ENCODE measurements around the gene NDUFA7. TPM values are rescaled to one million over a fixed set of nuclear protein-coding genes. Genes with fewer than 3 reads are reported as not detected.

The NDUFA7 gene
- total RNA-seq, 1 experiment from 2014 or later, result 50.2 TPM

- peaks cover 2% of the 10 kb centered on the region for H3K36me3 ChIP-seq (ENCODE audit: control insufficient read depth, insufficient read depth, low read length)
- CTCF ChIA-PET, result no interaction called here
- DNase-seq, result peak in 1 of 2 experiments; percentile 22
These were observed 9.5 kb downstream of the NDUFA7 start for GRCh38 chr19:8311461-8312260.

GRCh38 chr19:8310342-8311055 is 10.7 kb downstream of the NDUFA7 start:
- CTCF ChIA-PET, result interaction anchor here (0.6 kb wide), 1 partner anchor 16 kb away, joined by 3 read pairs; no protein-coding TSS in a partner anchor
- no TSS peak for BruUV-seq (replicated peaks)
- Mint-ChIP-seq H3K27me3 (ENCODE audit: insufficient read depth, unreplicated experiment) (no peaks in the 10 kb centered on the region), H3K27ac (ENCODE audit: unreplicated experiment) (no peak overlapping the region), H3K4me3 (ENCODE audit: unreplicated experiment) (no peak overlapping the region), H3K9me3 (ENCODE audit: unreplicated experiment) (no peaks in the 10 kb centered on the region), H3K4me1 (ENCODE audit: low read depth, unreplicated experiment) (peaks cover 5% of the 10 kb centered on the region), H3K36me3 (ENCODE audit: insufficient read depth, unreplicated experiment) (peaks cover 43% of the 10 kb centered on the region)
- peak in 1 of 2 experiments; percentile 22 for DNase-seq
- POLR2A ChIA-PET, result no interaction called here
- Histone ChIP-seq H3K36me3 (ENCODE audit: control insufficient read depth, insufficient read depth, low read length) (peaks cover 2% of the 10 kb centered on the region), H3K4me1 (no peaks in the 10 kb centered on the region), H3K4me3 (ENCODE audit: low read depth, low read length) (no peak overlapping the region), H3K9me3 (no peaks in the 10 kb centered on the region), H3K27me3 (replicated peaks; ENCODE audit: control insufficient read depth, insufficient read depth, low read length) (no peaks in the 10 kb centered on the region)
- no peak for TF ChIP-seq CTCF (IDR thresholded peaks at IDR 0.05; ENCODE audit: insufficient read depth in 1 of 2, low read depth in 1 of 2, low read length in 1 of 2, severe bottlenecking in 1 of 2, unreplicated experiment in 1 of 2)
- intact Hi-C loops (cut with micrococcal nuclease; ENCODE audit: unreplicated experiment), result no loop called here

More at GRCh38 chr19:8311461-8312260, 9.5 kb downstream of the NDUFA7 start:
- intact Hi-C loops (cut with micrococcal nuclease; ENCODE audit: unreplicated experiment), result no loop called here
- Mint-ChIP-seq H3K27ac (ENCODE audit: unreplicated experiment) (no peak overlapping the region), H3K9me3 (ENCODE audit: unreplicated experiment) (no peaks in the 10 kb centered on the region), H3K27me3 (ENCODE audit: insufficient read depth, unreplicated experiment) (no peaks in the 10 kb centered on the region), H3K4me3 (ENCODE audit: unreplicated experiment) (no peak overlapping the region), H3K36me3 (ENCODE audit: insufficient read depth, unreplicated experiment) (peaks cover 44% of the 10 kb centered on the region), H3K4me1 (ENCODE audit: low read depth, unreplicated experiment) (peaks cover 5% of the 10 kb centered on the region)
- no peaks in the 10 kb centered on the region for H3K27me3 ChIP-seq (replicated peaks; ENCODE audit: control insufficient read depth, insufficient read depth, low read length)
- H3K4me3 ChIP-seq (ENCODE audit: low read depth, low read length), result no peak overlapping the region
- H3K9me3 ChIP-seq, result no peaks in the 10 kb centered on the region
- no TSS peak for BruUV-seq (replicated peaks)
- POLR2A ChIA-PET, result no interaction called here
- no peaks in the 10 kb centered on the region for H3K4me1 ChIP-seq
- no peak for TF ChIP-seq CTCF (IDR thresholded peaks at IDR 0.05; ENCODE audit: insufficient read depth in 1 of 2, low read depth in 1 of 2, low read length in 1 of 2, severe bottlenecking in 1 of 2, unreplicated experiment in 1 of 2)

GRCh38 chr19:8308891-8309291 is 12.3 kb downstream of the NDUFA7 start:
- no peak for TF ChIP-seq CTCF (IDR thresholded peaks at IDR 0.05; ENCODE audit: insufficient read depth in 1 of 2, low read depth in 1 of 2, low read length in 1 of 2, severe bottlenecking in 1 of 2, unreplicated experiment in 1 of 2)
- Mint-ChIP-seq H3K36me3 (ENCODE audit: insufficient read depth, unreplicated experiment) (peaks cover 31% of the 10 kb centered on the region), H3K4me3 (ENCODE audit: unreplicated experiment) (peak overlapping the region; percentile 91), H3K9me3 (ENCODE audit: unreplicated experiment) (no peaks in the 10 kb centered on the region), H3K27ac (ENCODE audit: unreplicated experiment) (peak overlapping the region; percentile 96), H3K27me3 (ENCODE audit: insufficient read depth, unreplicated experiment) (no peaks in the 10 kb centered on the region), H3K4me1 (ENCODE audit: low read depth, unreplicated experiment) (peaks cover 13% of the 10 kb centered on the region)
- Histone ChIP-seq H3K27me3 (replicated peaks; ENCODE audit: control insufficient read depth, insufficient read depth, low read length) (no peaks in the 10 kb centered on the region), H3K36me3 (ENCODE audit: control insufficient read depth, insufficient read depth, low read length) (peaks cover 2% of the 10 kb centered on the region), H3K9me3 (no peaks in the 10 kb centered on the region), H3K4me3 (ENCODE audit: low read depth, low read length) (no peak overlapping the region; the same call in 1 of the 2 replicates), H3K4me1 (no peaks in the 10 kb centered on the region)
- POLR2A ChIA-PET, result no interaction called here
- intact Hi-C loops (cut with micrococcal nuclease; ENCODE audit: unreplicated experiment), result no loop called here
- CTCF ChIA-PET, result interaction anchor here (1.0 kb wide), 1 partner anchor 26 kb away, joined by 3 read pairs; no protein-coding TSS in a partner anchor
- DNase-seq, result no peak
- TSS peak; percentile 71 for BruUV-seq (replicated peaks)

Data from Caco-2 (cell line).